Kidney (tissue), 14 donors: ENCODE data around the gene HOXA5. TPM values are rescaled to one million over a fixed set of nuclear protein-coding genes. Genes with fewer than 3 reads are reported as not detected.

ENCODE experiments used
- DNase-seq, 5 donors: peaks; one replicate each; pipeline ENCODE4 v3.0.0-alpha.2; 2013 to 2020
- FAIRE-seq: peaks from 2 replicates; lab custom pipeline; 2012; peaks lifted over from hg19 to GRCh38; lab: Jason Lieb, UNC
- H3K27ac ChIP-seq, 2 donors: one replicate each; pipeline ENCODE4 v1.7.0; 2013; ENCODE audit warnings: low read depth in 2 of 2, low read length in 2 of 2, inconsistent platforms in 1 of 2
- H3K27me3 ChIP-seq: one replicate; pipeline ENCODE4 v1.7.1; 2013; ENCODE audit warnings: low read length, inconsistent platforms; ENCODE audit not compliant: control insufficient read depth, insufficient read depth
- H3K36me3 ChIP-seq, 3 donors: one replicate each; pipeline versions ENCODE4 v1.7.0 to v1.7.1; 2013; ENCODE audit warnings: low read length in 3 of 3, control low read depth in 1 of 3, inconsistent platforms in 1 of 3; ENCODE audit not compliant: insufficient read depth in 3 of 3, control insufficient read depth in 2 of 3
- H3K4me1 ChIP-seq, 3 donors: one replicate each; pipeline versions ENCODE4 v1.7.0 to v1.7.1; 2013; ENCODE audit warnings: low read length in 3 of 3, inconsistent platforms in 1 of 3, low read depth in 1 of 3; ENCODE audit not compliant: control insufficient read depth in 2 of 3, insufficient read depth in 2 of 3
- H3K4me3 ChIP-seq, 3 donors: one replicate each; pipeline versions ENCODE4 v1.7.0 to v1.8.1; 2013; ENCODE audit warnings: low read length in 3 of 3, control low read depth in 1 of 3, inconsistent platforms in 1 of 3
- H3K9ac ChIP-seq, 3 donors: one replicate each; pipeline versions ENCODE4 v1.7.0 to v1.7.1; 2013; ENCODE audit warnings: low read length in 3 of 3, control low read depth in 1 of 3, inconsistent platforms in 1 of 3
- H3K9me3 ChIP-seq, 3 donors: one replicate each; pipeline versions ENCODE4 v1.7.0 to v1.7.1; 2013; ENCODE audit warnings: low read length in 3 of 3, control low read depth in 1 of 3, inconsistent platforms in 1 of 3; ENCODE audit not compliant: control insufficient read depth in 2 of 3, insufficient read depth in 1 of 3
- intact Hi-C: fragments of 100-400 bp; cut with DNase I; formaldehyde crosslinking; loops from one replicate; pipeline ENCODE4 v1.11.1; 2022
- polyA plus RNA-seq: library from polyadenylated mRNA; stranded (reverse); fragments of 350-450 nt; fragmentation: Illumina TruSeq; extraction: RNeasy Lipid Tissue Mini Kit (QIAGEN cat#74804); gene quantifications from one replicate; pipeline ENCODE4 v1.2.3, GENCODE V29; 2014; ENCODE audit warnings: low read depth, low replicate concordance; ENCODE audit not compliant: insufficient read depth
- total RNA-seq: library from RNA; stranded (reverse); fragmentation: NEBNext Ultra II Directional; extraction: Animal tissue kit (Norgen Biotek cat#: 25700); gene quantifications from one replicate; pipeline ENCODE4 v1.2.1, GENCODE V29; 2021
- TF ChIP-seq, protein P1 (sequence below): IDR thresholded peaks from 3 replicates; pipeline ENCODE4 v1.5.1; 2012; ENCODE audit warnings: mild to moderate bottlenecking, moderate library complexity, borderline replicate concordance; ENCODE audit not compliant: insufficient read depth; ENCODE audit errors: extremely low read depth
- donor health status: control.
- donor health status: control.
- donor health status: control.
- donor health status: control.
- donor health status: control.
- donor health status: DM: yes; HTN: yes; CAD: no.
- donor health status: Normal renal cell carcinoma (clear cell type).

HOXA5 gene
- total and polyA plus RNA-seq, 2 donors from 2014 or later = 19.4 to 38.0 TPM

DNA sequence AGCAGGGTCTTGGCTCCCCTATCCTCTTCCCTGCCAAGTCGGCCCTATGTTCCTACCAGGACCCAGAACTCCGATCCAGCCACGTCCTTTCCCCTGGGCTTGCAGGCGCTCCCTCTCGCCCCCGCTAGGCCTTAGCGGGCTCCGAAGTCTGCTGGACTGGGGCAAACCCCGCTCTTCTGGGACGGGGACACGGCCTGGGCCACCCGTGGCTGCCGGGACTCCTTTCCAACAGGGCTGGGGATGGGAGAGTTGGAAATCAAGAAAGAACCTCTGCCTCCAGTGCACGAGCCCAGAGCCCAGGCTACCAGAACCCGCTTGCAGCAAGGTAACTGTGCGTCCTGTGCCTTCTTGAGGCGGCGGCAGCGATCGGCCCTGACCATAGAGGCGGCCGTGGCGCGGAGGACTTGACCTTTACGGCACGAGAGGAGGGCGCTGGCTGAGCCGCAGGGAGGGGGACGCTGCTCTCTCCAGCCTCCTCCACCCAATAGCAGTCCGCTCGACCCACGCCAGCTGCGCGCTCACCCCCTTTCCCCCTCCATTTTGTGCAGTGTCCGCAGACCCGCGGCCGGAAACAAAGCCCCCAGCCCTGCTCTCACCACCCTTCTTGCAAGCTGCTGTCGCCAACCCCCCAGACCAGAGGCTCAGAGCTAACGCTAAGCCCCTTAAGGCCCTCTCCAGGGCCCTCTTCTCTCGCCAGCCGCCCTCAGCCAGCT, 48.5 kb upstream of the HOXA5 start:
- H3K27me3 ChIP-seq = peaks cover 53% of the 10 kb centered on the region
- H3K9ac ChIP-seq = no peak overlapping the region
- FAIRE-seq (no peak), DNase-seq (peak in 4 of 5 donors; percentile 44 to 82 (median 60))
- no peaks in the 10 kb centered on the region for H3K36me3 ChIP-seq
- H3K4me1 ChIP-seq = peaks cover 0 to 2% (median 0%) of the 10 kb centered on the region in 3 donors
- H3K27ac ChIP-seq = no peak overlapping the region
- TF ChIP-seq, protein P1, sequence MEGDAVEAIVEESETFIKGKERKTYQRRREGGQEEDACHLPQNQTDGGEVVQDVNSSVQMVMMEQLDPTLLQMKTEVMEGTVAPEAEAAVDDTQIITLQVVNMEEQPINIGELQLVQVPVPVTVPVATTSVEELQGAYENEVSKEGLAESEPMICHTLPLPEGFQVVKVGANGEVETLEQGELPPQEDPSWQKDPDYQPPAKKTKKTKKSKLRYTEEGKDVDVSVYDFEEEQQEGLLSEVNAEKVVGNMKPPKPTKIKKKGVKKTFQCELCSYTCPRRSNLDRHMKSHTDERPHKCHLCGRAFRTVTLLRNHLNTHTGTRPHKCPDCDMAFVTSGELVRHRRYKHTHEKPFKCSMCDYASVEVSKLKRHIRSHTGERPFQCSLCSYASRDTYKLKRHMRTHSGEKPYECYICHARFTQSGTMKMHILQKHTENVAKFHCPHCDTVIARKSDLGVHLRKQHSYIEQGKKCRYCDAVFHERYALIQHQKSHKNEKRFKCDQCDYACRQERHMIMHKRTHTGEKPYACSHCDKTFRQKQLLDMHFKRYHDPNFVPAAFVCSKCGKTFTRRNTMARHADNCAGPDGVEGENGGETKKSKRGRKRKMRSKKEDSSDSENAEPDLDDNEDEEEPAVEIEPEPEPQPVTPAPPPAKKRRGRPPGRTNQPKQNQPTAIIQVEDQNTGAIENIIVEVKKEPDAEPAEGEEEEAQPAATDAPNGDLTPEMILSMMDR = no peak
- H3K4me3 ChIP-seq = no peak overlapping the region
- intact Hi-C loops = no loop called here
- H3K9me3 ChIP-seq = no peaks in the 10 kb centered on the region

DNA sequence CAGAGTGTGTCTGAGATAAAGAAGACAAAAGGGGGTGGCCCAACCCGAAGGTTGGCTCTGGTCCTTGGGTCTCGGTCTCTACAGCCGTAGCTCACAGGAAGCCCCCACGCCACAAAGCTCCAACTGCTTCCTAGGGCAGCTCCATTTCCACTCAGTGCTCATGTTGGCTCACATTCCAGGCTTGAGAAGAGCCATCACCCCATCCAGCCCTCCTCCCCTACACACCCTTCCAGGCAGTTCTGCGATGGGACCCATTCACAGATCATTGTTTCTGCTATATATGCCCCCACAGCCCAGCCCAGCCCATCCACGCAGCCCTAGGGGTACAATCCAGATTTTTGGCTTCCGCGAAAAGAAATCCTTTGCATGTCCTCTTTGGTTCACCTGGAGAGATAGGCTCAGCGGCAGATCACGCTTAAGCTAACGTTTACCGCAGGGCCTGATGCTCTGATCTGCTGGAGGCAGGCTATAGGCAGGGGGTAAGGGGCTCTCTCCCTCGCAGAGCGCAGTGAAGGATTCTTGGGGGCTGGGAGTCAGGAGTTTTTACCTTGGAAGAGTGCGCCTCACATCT, 47.8 kb upstream of the HOXA5 start:
- DNase-seq (peak in 2 of 5 donors; percentile 53 to 63), FAIRE-seq (no peak)
- TF ChIP-seq, protein P1 = no peak
- Histone ChIP-seq H3K27me3 (peaks cover 46% of the 10 kb centered on the region), H3K27ac (no peak overlapping the region), H3K4me1 (peaks cover 0 to 2% (median 0%) of the 10 kb centered on the region in 3 donors), H3K36me3 (no peaks in the 10 kb centered on the region), H3K9ac (no peak overlapping the region), H3K4me3 (no peak overlapping the region), H3K9me3 (no peaks in the 10 kb centered on the region)
- intact Hi-C loops = no loop called here

DNA sequence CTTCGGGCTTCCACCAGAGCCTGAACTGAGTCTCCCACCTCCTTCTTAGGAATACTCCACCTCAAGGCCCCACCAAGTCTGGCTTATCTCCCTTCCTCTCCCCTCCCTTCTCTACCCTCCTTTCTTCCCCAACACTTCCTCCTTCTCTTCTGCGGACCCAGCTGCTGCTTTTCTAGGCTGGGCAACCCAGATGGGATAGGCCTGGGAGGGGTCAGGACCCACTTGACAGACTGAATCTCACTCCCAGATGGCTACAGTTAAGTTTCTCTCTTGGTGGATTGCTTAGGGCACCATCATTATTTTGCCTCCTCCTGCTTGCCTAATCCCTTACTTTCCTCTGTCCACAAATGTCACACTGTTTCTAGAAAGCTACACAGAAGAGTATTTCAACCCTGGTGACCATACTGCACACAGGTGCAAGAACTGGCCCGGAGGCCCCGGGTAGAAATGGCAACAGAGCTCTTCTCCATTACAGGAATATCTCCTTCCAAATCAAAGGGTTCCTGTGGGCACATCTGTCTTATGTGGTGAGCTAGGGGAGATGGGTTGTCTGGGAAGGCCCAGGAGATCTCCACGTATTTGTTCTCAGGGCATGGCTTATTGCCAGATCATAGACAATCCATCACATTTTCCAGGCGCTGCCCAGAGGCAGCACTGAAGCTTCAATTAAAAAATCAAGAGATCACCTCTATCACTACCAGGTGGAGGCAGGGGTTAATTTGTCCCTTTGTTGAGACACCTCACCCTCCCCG, 46.7 kb upstream of the HOXA5 start:
- Histone ChIP-seq H3K4me1 (peaks cover 0 to 2% (median 0%) of the 10 kb centered on the region in 3 donors), H3K36me3 (no peaks in the 10 kb centered on the region), H3K9me3 (no peaks in the 10 kb centered on the region), H3K27me3 (peaks cover 35% of the 10 kb centered on the region), H3K4me3 (no peak overlapping the region), H3K27ac (peak overlapping the region in 1 of 2 donors; percentile 36), H3K9ac (no peak overlapping the region)
- intact Hi-C loops = no loop called here
- DNase-seq (peak in 3 of 5 donors; percentile 8 to 46 (median 37)), FAIRE-seq (no peak)
- TF ChIP-seq, protein P1 = no peak
